CD4-positive, CD25-positive, alpha-beta regulatory T cell (primary cell): ENCODE measurements around the gene ASGR1. TPM values are rescaled to one million over a fixed set of nuclear protein-coding genes. Genes with fewer than 3 reads are reported as not detected.
"Not testable (repeated sequence)": the region's sequence is repeated elsewhere in the genome, so short reads cannot be mapped to it uniquely, and the experiment has no call there.

ENCODE experiments used
- ATAC-seq, 2 donors: fragments of 150-1000 bp; cut with Tn5 transposase; one replicate each; pipeline ENCODE4 v1.10.0; 2021; ENCODE audit warnings: low read depth in 2 of 2, moderate number of reproducible peaks in 2 of 2, moderate library complexity in 1 of 2
- DNase-seq, 3 donors: peaks; one replicate each; pipeline versions ENCODE4 v3.0.0 to v3.0.0-alpha.2; 2012 to 2022; ENCODE audit warnings: mixed read lengths in 1 of 3
- H3K27ac ChIP-seq: one replicate; pipeline ENCODE4 v1.7.0; 2013; ENCODE audit warnings: mild to moderate bottlenecking, low read length; ENCODE audit not compliant: insufficient read depth, poor library complexity, severe bottlenecking
- H3K27me3 ChIP-seq: one replicate; pipeline ENCODE4 v1.7.0; 2013; ENCODE audit warnings: low read length; ENCODE audit not compliant: control insufficient read depth, insufficient read depth
- H3K36me3 ChIP-seq: one replicate; pipeline ENCODE4 v1.7.0; 2013; ENCODE audit warnings: mild to moderate bottlenecking, low read length, moderate library complexity; ENCODE audit not compliant: control insufficient read depth, insufficient read depth
- H3K4me1 ChIP-seq: 2 replicates; pipeline ENCODE4 v1.7.0; 2013; ENCODE audit warnings: mild to moderate bottlenecking, low read length; ENCODE audit not compliant: insufficient read depth, control insufficient read depth, poor library complexity, severe bottlenecking
- H3K4me3 ChIP-seq: one replicate; pipeline ENCODE4 v1.7.0; 2013; ENCODE audit warnings: low read depth, mild to moderate bottlenecking, low read length, moderate library complexity
- H3K9me3 ChIP-seq, 2 experiments: 1 replicate in 1 of 2; 2 replicates in 1 of 2; pipeline ENCODE4 v1.7.0; 2013; ENCODE audit warnings: low read length in 2 of 2, mild to moderate bottlenecking in 1 of 2, moderate library complexity in 1 of 2; ENCODE audit not compliant: control insufficient read depth in 2 of 2
- H3K27ac Mint-ChIP-seq, 3 donors: one replicate each; pipeline ENCODE4 v1.8.0; 2020 to 2022; ENCODE audit warnings: mild to moderate bottlenecking in 3 of 3, mixed read lengths in 3 of 3, moderate library complexity in 2 of 3
- H3K27me3 Mint-ChIP-seq: one replicate; pipeline ENCODE4 v1.8.0; 2022; ENCODE audit warnings: mild to moderate bottlenecking, mixed read lengths
- H3K36me3 Mint-ChIP-seq: one replicate; pipeline ENCODE4 v1.8.0; 2020; ENCODE audit warnings: mixed read lengths
- H3K4me1 Mint-ChIP-seq, 4 donors: one replicate each; pipeline ENCODE4 v1.8.0; 2020 to 2022; ENCODE audit warnings: mixed read lengths in 4 of 4, mild to moderate bottlenecking in 1 of 4
- H3K4me3 Mint-ChIP-seq, 4 donors: one replicate each; pipeline ENCODE4 v1.8.0; 2020 to 2022; ENCODE audit warnings: mild to moderate bottlenecking in 4 of 4, mixed read lengths in 4 of 4, moderate library complexity in 3 of 4
- H3K9me3 Mint-ChIP-seq, 7 donors: one replicate each; pipeline ENCODE4 v1.8.0; 2020 to 2022; ENCODE audit warnings: mixed read lengths in 7 of 7, mild to moderate bottlenecking in 3 of 7, moderate library complexity in 2 of 7
- polyA plus RNA-seq, 4 donors: library from polyadenylated mRNA; unstranded; fragments of 300-500 nt; fragmentation: Illumina TruSeq; gene quantifications; one replicate each; pipeline ENCODE4 v1.2.3, GENCODE V29; 2021
- total RNA-seq: library from RNA; stranded (reverse); gene quantifications from one replicate; pipeline ENCODE4 v1.2.3, GENCODE V29; 2022

ASGR1 gene
- total and polyA plus RNA-seq, 5 donors from 2014 or later, result 0.24 TPM; not detected in 4

- H3K36me3 Mint-ChIP-seq, result no peaks in the 10 kb centered on the region
- Histone ChIP-seq H3K27ac (no peak overlapping the region), H3K4me3 (no peak overlapping the region), H3K9me3 (peaks cover 0 to 5% of the 10 kb centered on the region in 2 experiments), H3K27me3 (peaks cover 18% of the 10 kb centered on the region), H3K36me3 (no peaks in the 10 kb centered on the region), H3K4me1 (peaks cover 20% of the 10 kb centered on the region)
- DNase-seq (no peak), ATAC-seq (no peak)
- peaks cover 17% of the 10 kb centered on the region for H3K27me3 Mint-ChIP-seq
- no peak overlapping the region for H3K4me3 Mint-ChIP-seq
- H3K9me3 Mint-ChIP-seq, result peaks cover 0 to 5% (median 1%) of the 10 kb centered on the region in 7 donors
- H3K27ac Mint-ChIP-seq, result no peak overlapping the region
- H3K4me1 Mint-ChIP-seq, result peaks cover 0 to 12% (median 4%) of the 10 kb centered on the region in 4 donors
These were observed 4.4 kb downstream of the ASGR1 start for GRCh38 chr17:7174603-7175326.

GRCh38 chr17:7173687-7174602 lies 5.2 kb downstream of the ASGR1 start:
- no peak overlapping the region for H3K4me3 Mint-ChIP-seq
- H3K36me3 ChIP-seq, result no peaks in the 10 kb centered on the region
- H3K4me1 Mint-ChIP-seq, result peaks cover 0 to 12% (median 4%) of the 10 kb centered on the region in 4 donors
- DNase-seq (peak; percentile 16 to 57 (median 41)), ATAC-seq (peak; percentile 43 to 48)
- H3K27ac Mint-ChIP-seq, result no peak overlapping the region
- peaks cover 2 to 12% of the 10 kb centered on the region in 2 experiments for H3K9me3 ChIP-seq
- H3K36me3 Mint-ChIP-seq, result no peaks in the 10 kb centered on the region
- H3K4me1 ChIP-seq, result peaks cover 20% of the 10 kb centered on the region
- H3K4me3 ChIP-seq, result no peak overlapping the region
- H3K9me3 Mint-ChIP-seq, result peaks cover 0 to 11% (median 3%) of the 10 kb centered on the region in 7 donors
- H3K27me3 ChIP-seq, result peaks cover 18% of the 10 kb centered on the region
- peaks cover 17% of the 10 kb centered on the region for H3K27me3 Mint-ChIP-seq
- no peak overlapping the region for H3K27ac ChIP-seq

- Histone ChIP-seq H3K4me1 (peaks cover 15% of the 10 kb centered on the region), H3K9me3 (peaks cover 2 to 13% of the 10 kb centered on the region in 2 experiments), H3K27me3 (peaks cover 18% of the 10 kb centered on the region)
- ATAC-seq, H3K4me3 Mint-ChIP-seq, H3K27ac Mint-ChIP-seq, H3K27ac ChIP-seq, H3K36me3 ChIP-seq, H3K4me1 Mint-ChIP-seq, H3K36me3 Mint-ChIP-seq, H3K4me3 ChIP-seq, DNase-seq: not testable (repeated sequence)
- peaks cover 12% of the 10 kb centered on the region for H3K27me3 Mint-ChIP-seq
- peaks cover 0 to 16% (median 3%) of the 10 kb centered on the region in 7 donors for H3K9me3 Mint-ChIP-seq
These were observed 6.5 kb downstream of the ASGR1 start for GRCh38 chr17:7172522-7173191.

- not testable (repeated sequence) for H3K4me3 Mint-ChIP-seq, H3K27me3 ChIP-seq, ATAC-seq, H3K4me1 Mint-ChIP-seq, H3K27ac Mint-ChIP-seq, H3K4me3 ChIP-seq, H3K36me3 ChIP-seq, H3K4me1 ChIP-seq, H3K36me3 Mint-ChIP-seq, DNase-seq, H3K27ac ChIP-seq
- peaks cover 2 to 13% of the 10 kb centered on the region in 2 experiments for H3K9me3 ChIP-seq
- Mint-ChIP-seq H3K9me3 (peaks cover 0 to 16% (median 3%) of the 10 kb centered on the region in 7 donors), H3K27me3 (peaks cover 10% of the 10 kb centered on the region)
These were observed 9.6 kb downstream of the ASGR1 start for GRCh38 chr17:7169565-7169908.

- not testable (repeated sequence) for H3K4me1 ChIP-seq, H3K27me3 ChIP-seq, H3K4me3 ChIP-seq, H3K36me3 ChIP-seq, H3K27ac ChIP-seq, ATAC-seq, H3K4me3 Mint-ChIP-seq, H3K4me1 Mint-ChIP-seq, H3K36me3 Mint-ChIP-seq, DNase-seq
- H3K27ac Mint-ChIP-seq, result peak overlapping the region in 1 of 3 donors; percentile 63
- peaks cover 0 to 16% (median 3%) of the 10 kb centered on the region in 7 donors for H3K9me3 Mint-ChIP-seq
- H3K27me3 Mint-ChIP-seq, result peaks cover 10% of the 10 kb centered on the region
- H3K9me3 ChIP-seq, result peaks cover 2 to 13% of the 10 kb centered on the region in 2 experiments
These were observed 10.2 kb downstream of the ASGR1 start for GRCh38 chr17:7168841-7169564.

- Mint-ChIP-seq H3K9me3 (peaks cover 0 to 16% (median 3%) of the 10 kb centered on the region in 7 donors), H3K4me1 (no peaks in the 10 kb centered on the region), H3K36me3 (no peaks in the 10 kb centered on the region), H3K27ac (no peak overlapping the region), H3K27me3 (peaks cover 9% of the 10 kb centered on the region), H3K4me3 (no peak overlapping the region)
- Histone ChIP-seq H3K36me3 (no peaks in the 10 kb centered on the region), H3K9me3 (peaks cover 2 to 13% of the 10 kb centered on the region in 2 experiments), H3K4me1 (no peaks in the 10 kb centered on the region), H3K4me3 (no peak overlapping the region), H3K27me3 (no peaks in the 10 kb centered on the region), H3K27ac (no peak overlapping the region)
- DNase-seq (no peak), ATAC-seq (no peak)
These were observed 11.3 kb downstream of the ASGR1 start for GRCh38 chr17:7167832-7168231.

GRCh38 chr17:7166873-7167272 lies 12.3 kb downstream of the ASGR1 start:
- H3K27ac Mint-ChIP-seq, result no peak overlapping the region
- peaks cover 0 to 16% (median 3%) of the 10 kb centered on the region in 7 donors for H3K9me3 Mint-ChIP-seq

More at GRCh38 chr17:7166873-7167272, 12.3 kb downstream of the ASGR1 start:
- no peaks in the 10 kb centered on the region for H3K36me3 Mint-ChIP-seq
- Histone ChIP-seq H3K4me3 (no peak overlapping the region), H3K9me3 (peaks cover 2 to 13% of the 10 kb centered on the region in 2 experiments), H3K27ac (no peak overlapping the region), H3K27me3 (no peaks in the 10 kb centered on the region), H3K36me3 (no peaks in the 10 kb centered on the region), H3K4me1 (no peaks in the 10 kb centered on the region)
- peak overlapping the region in 1 of 4 donors; percentile 21 for H3K4me3 Mint-ChIP-seq
- DNase-seq (no peak), ATAC-seq (no peak)
- H3K27me3 Mint-ChIP-seq, result peaks cover 9% of the 10 kb centered on the region
- no peaks in the 10 kb centered on the region for H3K4me1 Mint-ChIP-seq
